Mucosa of descending colon (tissue), 3 donors: ENCODE results near the gene CADPS2. TPM values are rescaled to one million over a fixed set of nuclear protein-coding genes. Genes with fewer than 3 reads are reported as not detected.

ENCODE experiments used
- ATAC-seq: fragments of 200-7000 bp; cut with Tn5 transposase; one replicate; pipeline ENCODE4 v1.9.1; 2020; ENCODE audit warnings: mild to moderate bottlenecking, moderate library complexity
- DNase-seq, 3 donors: peaks; one replicate each; pipeline ENCODE4 v3.0.0-alpha.2; 2020
- H3K36me3 ChIP-seq: fragments of 200-600 bp; one replicate; pipeline ENCODE4 v1.8.0; 2021; ENCODE audit warnings: low read depth, mild to moderate bottlenecking
- H3K4me1 ChIP-seq: fragments of 200-600 bp; one replicate; pipeline ENCODE4 v1.8.0; 2021; ENCODE audit warnings: low read depth, mild to moderate bottlenecking
- H3K4me3 ChIP-seq: fragments of 200-600 bp; one replicate; pipeline ENCODE4 v1.8.0; 2021; ENCODE audit warnings: mild to moderate bottlenecking
- H3K9me3 ChIP-seq: fragments of 200-600 bp; one replicate; pipeline ENCODE4 v1.8.0; 2021; ENCODE audit warnings: mild to moderate bottlenecking
- CTCF ChIP-seq: fragments of 200-600 bp; IDR thresholded peaks from one replicate; pipeline ENCODE4 v1.8.0; 2022; ENCODE audit warnings: antibody characterized with exemption, mild to moderate bottlenecking
- intact Hi-C, 2 donors: fragments of 100-400 bp; cut with DNase I in 1 of 2; cut with micrococcal nuclease in 1 of 2; formaldehyde crosslinking; loops; one replicate each; pipeline versions ENCODE4 v1.11.0 to v1.11.1; 2022; cut with DNase I, micrococcal nuclease
- total RNA-seq, 3 donors: library from RNA; stranded (reverse); fragmentation: NEBNext Ultra II Directional in 2 of 3; extraction: Animal tissue kit (Norgen Biotek cat#: 25700) in 2 of 3; gene quantifications; one replicate each; pipeline versions ENCODE4 v1.2.1 to v1.2.4, GENCODE V29; 2021 to 2023
- donor health status: DM: no; HTN: no; CAD: no; lungs with moderate emphysema.
- donor health status: DM: no; HTN: no; CAD: no.
- donor health status: DM: no; HTN: yes; CAD: no.

CADPS2 gene
- total RNA-seq, 3 donors from 2014 or later: 11.3 to 12.7 (median 11.7) TPM

- no peaks in the 10 kb centered on the region for H3K4me1 ChIP-seq
- ATAC-seq (no peak), DNase-seq (no peak)
- no peak overlapping the region for H3K4me3 ChIP-seq
- no peaks in the 10 kb centered on the region for H3K36me3 ChIP-seq
- no peaks in the 10 kb centered on the region for H3K9me3 ChIP-seq
- no peak for TF ChIP-seq CTCF
- intact Hi-C loops: no loop called here
Observed at GRCh38 chr7:122407195-122407594, 479.1 kb downstream of the CADPS2 start.

- intact Hi-C loops: no loop called here
- DNase-seq (no peak), ATAC-seq (no peak)
- Histone ChIP-seq H3K36me3 (no peaks in the 10 kb centered on the region), H3K4me1 (no peaks in the 10 kb centered on the region), H3K9me3 (no peaks in the 10 kb centered on the region), H3K4me3 (no peak overlapping the region)
- no peak for TF ChIP-seq CTCF
Observed at GRCh38 chr7:122403113-122403512, 483.1 kb downstream of the CADPS2 start.

DNA sequence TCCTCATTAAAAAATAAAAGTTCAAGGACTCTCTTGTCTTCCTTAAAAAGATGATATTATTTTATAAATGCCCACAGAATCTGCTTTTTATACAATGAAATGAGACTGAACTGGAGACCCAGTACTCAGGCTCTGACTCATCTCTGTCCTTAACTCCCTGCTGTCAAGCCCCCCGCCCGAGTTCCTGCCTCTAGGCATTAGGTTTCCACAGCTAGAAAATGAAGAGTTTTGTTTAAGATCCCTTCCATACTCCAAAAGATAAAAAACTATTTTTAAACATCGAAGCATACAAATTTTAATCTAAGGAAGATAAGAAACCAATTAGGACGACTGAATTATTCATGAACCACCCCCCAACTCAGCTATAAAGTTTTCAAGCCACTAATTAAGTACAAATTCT lies 484.0 kb downstream of the CADPS2 start:
- no peak for DNase-seq
- no peaks in the 10 kb centered on the region for H3K36me3 ChIP-seq
- H3K9me3 ChIP-seq: no peaks in the 10 kb centered on the region
- no peaks in the 10 kb centered on the region for H3K4me1 ChIP-seq
- intact Hi-C loops: no loop called here
- ATAC-seq: no peak
- no peak overlapping the region for H3K4me3 ChIP-seq
- TF ChIP-seq CTCF: no peak

DNA sequence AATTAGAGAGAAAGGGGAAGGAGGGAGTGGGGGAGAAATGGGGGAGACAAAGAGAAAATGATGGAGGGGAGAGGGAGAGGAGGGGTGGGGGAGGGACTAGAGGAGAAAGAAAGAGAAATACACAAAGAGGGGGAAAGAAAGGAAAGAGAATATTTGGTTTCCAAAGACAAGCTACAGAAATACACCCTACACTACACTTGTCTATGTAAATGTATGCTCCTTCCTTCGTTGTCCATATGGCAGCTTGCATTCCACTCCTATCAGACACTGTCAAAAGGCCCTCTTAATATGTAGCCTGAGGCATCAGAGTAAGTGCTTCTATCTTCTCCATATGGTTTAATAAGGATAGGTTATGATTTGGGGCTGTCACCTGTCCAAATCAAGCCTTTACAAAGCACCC lies 488.9 kb downstream of the CADPS2 start:
- TF ChIP-seq CTCF: no peak
- intact Hi-C loops: no loop called here
- ATAC-seq (no peak), DNase-seq (no peak)
- no peak overlapping the region for H3K4me3 ChIP-seq
- no peaks in the 10 kb centered on the region for H3K9me3 ChIP-seq
- no peaks in the 10 kb centered on the region for H3K4me1 ChIP-seq
- H3K36me3 ChIP-seq: no peaks in the 10 kb centered on the region

DNA sequence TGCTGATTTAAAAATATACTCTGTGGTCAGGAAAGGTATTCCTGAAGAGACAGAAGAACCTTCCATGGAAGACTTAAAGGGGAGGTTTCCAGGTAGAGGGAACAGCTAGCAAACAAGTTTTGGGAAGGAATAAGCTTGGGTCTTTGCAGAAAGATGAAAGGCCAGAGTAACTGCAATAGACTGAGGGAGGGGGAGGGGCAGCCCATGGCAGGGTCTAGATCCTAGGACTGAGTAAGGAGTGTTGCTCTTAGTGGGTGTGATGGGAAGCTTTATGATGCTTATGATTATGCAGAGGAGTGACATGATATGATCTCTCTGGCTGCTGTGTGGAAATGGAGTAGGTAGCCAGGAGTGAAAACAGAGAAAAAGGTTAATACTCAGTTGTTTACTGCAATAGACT lies 491.7 kb downstream of the CADPS2 start:
- intact Hi-C loops: no loop called here

More for the DNA sequence above, 491.7 kb downstream of the CADPS2 start:
- no peaks in the 10 kb centered on the region for H3K36me3 ChIP-seq
- ATAC-seq (no peak), DNase-seq (no peak)
- H3K9me3 ChIP-seq: no peaks in the 10 kb centered on the region
- no peaks in the 10 kb centered on the region for H3K4me1 ChIP-seq
- TF ChIP-seq CTCF: no peak
- H3K4me3 ChIP-seq: no peak overlapping the region
